IPS-15b (cell line): Measurements from ENCODE around the gene NT5C3B.
A peak's percentile ranks its signal among the peaks of the same experiment; 100 is the strongest.

ENCODE experiments used
- H3K27me3 ChIP-seq: one replicate; pipeline ENCODE4 v1.6.1; 2013; ENCODE audit warnings: low read length; ENCODE audit not compliant: control insufficient read depth, insufficient read depth
- H3K36me3 ChIP-seq: one replicate; pipeline ENCODE4 v1.6.1; 2013; ENCODE audit warnings: low read length; ENCODE audit not compliant: control insufficient read depth, insufficient read depth
- H3K4me1 ChIP-seq: one replicate; pipeline ENCODE4 v1.6.1; 2013; ENCODE audit warnings: mild to moderate bottlenecking, low read length; ENCODE audit not compliant: control insufficient read depth, insufficient read depth
- H3K4me3 ChIP-seq: one replicate; pipeline ENCODE4 v1.5.1; 2013; ENCODE audit warnings: low read depth, low read length
- H3K9ac ChIP-seq: one replicate; pipeline ENCODE4 v1.6.1; 2013; ENCODE audit warnings: low read depth, mild to moderate bottlenecking, low read length
- H3K9me3 ChIP-seq: one replicate; pipeline ENCODE4 v1.6.1; 2013; ENCODE audit warnings: mild to moderate bottlenecking, low read length; ENCODE audit not compliant: control insufficient read depth, insufficient read depth

The NT5C3B gene

GRCh38 chr17:41800601-41801373 lies 35.2 kb downstream of the NT5C3B start:
- Histone ChIP-seq H3K9ac (no peak overlapping the region), H3K4me1 (peaks cover 6% of the 10 kb centered on the region), H3K4me3 (peak overlapping the region; percentile 45), H3K36me3 (no peaks in the 10 kb centered on the region), H3K9me3 (no peaks in the 10 kb centered on the region), H3K27me3 (peaks cover 8% of the 10 kb centered on the region)

GRCh38 chr17:41799366-41799765 lies 36.7 kb downstream of the NT5C3B start:
- Histone ChIP-seq H3K9ac (no peak overlapping the region), H3K4me1 (peaks cover 8% of the 10 kb centered on the region), H3K27me3 (peaks cover 19% of the 10 kb centered on the region), H3K4me3 (no peak overlapping the region), H3K36me3 (no peaks in the 10 kb centered on the region), H3K9me3 (no peaks in the 10 kb centered on the region)

GRCh38 chr17:41797377-41797776 lies 38.7 kb downstream of the NT5C3B start:
- Histone ChIP-seq H3K4me3 (no peak overlapping the region), H3K36me3 (no peaks in the 10 kb centered on the region), H3K9me3 (no peaks in the 10 kb centered on the region), H3K9ac (no peak overlapping the region), H3K27me3 (peaks cover 30% of the 10 kb centered on the region), H3K4me1 (peaks cover 11% of the 10 kb centered on the region)

GRCh38 chr17:41796121-41796895 lies 39.7 kb downstream of the NT5C3B start:
- H3K9ac ChIP-seq: no peak overlapping the region
- H3K4me3 ChIP-seq: no peak overlapping the region
- no peaks in the 10 kb centered on the region for H3K9me3 ChIP-seq
- peaks cover 38% of the 10 kb centered on the region for H3K27me3 ChIP-seq
- H3K4me1 ChIP-seq: peaks cover 11% of the 10 kb centered on the region
- H3K36me3 ChIP-seq: no peaks in the 10 kb centered on the region

- Histone ChIP-seq H3K9ac (no peak overlapping the region), H3K4me3 (no peak overlapping the region), H3K36me3 (no peaks in the 10 kb centered on the region), H3K4me1 (peaks cover 8% of the 10 kb centered on the region), H3K27me3 (peaks cover 41% of the 10 kb centered on the region), H3K9me3 (no peaks in the 10 kb centered on the region)
Measured at GRCh38 chr17:41794540-41794975, 41.5 kb downstream of the NT5C3B start.

- Histone ChIP-seq H3K27me3 (peaks cover 46% of the 10 kb centered on the region), H3K4me3 (no peak overlapping the region), H3K9me3 (no peaks in the 10 kb centered on the region), H3K4me1 (peaks cover 8% of the 10 kb centered on the region), H3K9ac (no peak overlapping the region), H3K36me3 (no peaks in the 10 kb centered on the region)
Measured at GRCh38 chr17:41793784-41794539, 42.1 kb downstream of the NT5C3B start.

GRCh38 chr17:41792845-41793783 lies 42.9 kb downstream of the NT5C3B start:
- H3K27me3 ChIP-seq: peaks cover 48% of the 10 kb centered on the region
- no peaks in the 10 kb centered on the region for H3K36me3 ChIP-seq
- no peaks in the 10 kb centered on the region for H3K9me3 ChIP-seq
- peak overlapping the region; percentile 43 for H3K4me3 ChIP-seq
- no peak overlapping the region for H3K9ac ChIP-seq
- peaks cover 8% of the 10 kb centered on the region for H3K4me1 ChIP-seq

- H3K36me3 ChIP-seq: no peaks in the 10 kb centered on the region
- peaks cover 16% of the 10 kb centered on the region for H3K27me3 ChIP-seq
- no peak overlapping the region for H3K9ac ChIP-seq
- peaks cover 13% of the 10 kb centered on the region for H3K4me1 ChIP-seq
- H3K9me3 ChIP-seq: no peaks in the 10 kb centered on the region
- H3K4me3 ChIP-seq: peak overlapping the region; percentile 38
Measured at GRCh38 chr17:41787021-41787418, 49.0 kb downstream of the NT5C3B start.

GRCh38 chr17:41786227-41787020 lies 49.6 kb downstream of the NT5C3B start, which contains the start of gene JUP:
TSS of gene JUP (minus strand) at chr17:41786711. CDS start at chr17:41771854, 14,857 bp downstream.
- Histone ChIP-seq H3K9me3 (no peaks in the 10 kb centered on the region), H3K9ac (peak within 1 kb of the TSS; percentile 60), H3K36me3 (no peaks in the 10 kb centered on the region)

GRCh38 chr17:41785859-41786226 lies 50.2 kb downstream of the NT5C3B start:
- H3K36me3 ChIP-seq: no peaks in the 10 kb centered on the region
- peak overlapping the region; percentile 60 for H3K9ac ChIP-seq
- peak overlapping the region; percentile 67 for H3K4me3 ChIP-seq
- no peaks in the 10 kb centered on the region for H3K9me3 ChIP-seq
- peaks cover 15% of the 10 kb centered on the region for H3K4me1 ChIP-seq
- peaks cover 11% of the 10 kb centered on the region for H3K27me3 ChIP-seq

More at GRCh38 chr17:41786227-41787020, 49.6 kb downstream of the NT5C3B start, which contains the start of gene JUP:
- Histone ChIP-seq H3K27me3 (peaks cover 11% of the 10 kb centered on the region), H3K4me1 (peaks cover 15% of the 10 kb centered on the region), H3K4me3 (peak within 1 kb of the TSS; percentile 67)
